ENCODE data around the gene RNF126.
"Not testable (repeated sequence)": the region's sequence is repeated elsewhere in the genome, so short reads cannot be mapped to it uniquely, and the experiment has no call there.

Gene RNF126

DNA sequence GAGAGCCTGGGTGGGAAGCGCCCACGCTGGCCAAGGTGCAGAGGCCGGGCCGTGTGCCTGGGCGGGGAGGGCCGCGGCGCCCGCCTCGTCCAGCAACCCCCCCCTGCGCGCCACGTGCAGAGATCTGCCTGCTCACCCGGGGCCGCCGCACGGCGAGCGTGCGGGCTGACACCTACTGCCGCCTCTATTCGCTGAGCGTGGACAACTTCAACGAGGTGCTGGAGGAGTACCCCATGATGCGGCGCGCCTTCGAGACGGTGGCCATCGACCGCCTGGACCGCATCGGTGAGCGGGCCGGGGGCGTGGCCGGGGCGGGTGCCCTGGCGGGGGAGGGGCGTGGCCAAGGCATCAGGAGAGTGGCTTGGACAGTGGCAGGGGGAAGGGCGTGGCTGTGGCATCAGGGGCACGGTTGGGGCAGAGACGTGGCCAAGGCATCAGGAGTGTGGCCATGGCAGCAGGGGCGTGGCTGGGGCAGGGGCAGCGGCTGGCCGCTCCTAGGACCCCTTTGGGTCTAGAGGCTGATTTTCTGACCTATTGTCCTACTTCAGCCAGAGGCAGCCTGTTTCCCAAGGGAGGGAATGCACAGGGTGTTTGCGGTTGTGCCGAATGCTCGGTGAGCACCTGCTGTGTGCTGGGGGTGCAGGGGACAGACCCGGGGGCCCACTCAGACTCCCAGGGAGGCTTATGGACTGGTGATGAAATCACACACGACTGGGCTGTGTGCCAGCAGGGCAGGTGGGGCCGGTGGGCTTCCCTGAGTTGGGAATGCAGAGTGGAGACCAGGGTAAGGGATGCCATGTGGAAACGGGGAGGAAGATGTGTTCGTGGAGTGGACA lies 49.1 kb downstream of the RNF126 start:
- no peak for DNase-seq (ENCODE audit: low read depth in 1 of 2, low spot score in 1 of 2)

DNA sequence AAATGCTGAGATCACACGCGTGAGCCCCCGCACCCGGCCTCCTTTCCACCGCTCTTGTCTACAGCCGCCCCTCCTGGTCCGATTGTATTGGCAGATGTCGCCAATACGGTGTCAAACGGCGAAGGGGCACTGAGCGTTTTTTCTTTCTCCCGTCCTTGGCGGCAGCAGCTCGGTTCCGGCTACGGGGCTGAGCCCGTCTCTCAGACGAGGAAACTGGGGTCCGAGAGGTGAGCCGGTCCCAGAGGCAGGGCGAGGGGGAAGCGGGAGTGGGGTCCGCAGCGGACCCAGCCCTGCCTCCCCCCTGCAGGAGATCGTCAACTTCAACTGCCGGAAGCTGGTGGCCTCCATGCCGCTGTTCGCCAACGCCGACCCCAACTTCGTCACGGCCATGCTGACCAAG lies 50.1 kb downstream of the RNF126 start:
- DNase-seq (ENCODE audit: low read depth in 1 of 2, low spot score in 1 of 2): no peak

DNA sequence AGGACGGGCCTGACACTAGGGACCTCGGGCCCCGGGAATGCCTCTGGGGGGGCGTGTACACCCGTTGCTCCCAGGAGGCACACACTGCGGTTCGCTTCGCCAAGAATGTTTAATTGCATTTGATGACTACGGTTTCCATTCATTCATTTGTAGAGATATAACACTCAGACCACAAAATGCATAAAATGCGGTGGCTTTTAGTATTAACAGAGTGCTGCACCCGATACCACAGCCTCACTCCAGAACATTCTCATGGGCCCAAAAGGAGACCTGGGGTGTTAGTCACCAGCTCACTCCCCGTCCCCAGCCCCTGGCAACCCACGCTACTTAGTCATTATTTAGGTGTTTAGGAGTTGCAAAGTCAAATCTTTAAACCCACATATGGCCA lies 51.5 kb downstream of the RNF126 start:
- peak; percentile 25 to 61 for DNase-seq (ENCODE audit: low read depth in 1 of 2, low spot score in 1 of 2)

DNA sequence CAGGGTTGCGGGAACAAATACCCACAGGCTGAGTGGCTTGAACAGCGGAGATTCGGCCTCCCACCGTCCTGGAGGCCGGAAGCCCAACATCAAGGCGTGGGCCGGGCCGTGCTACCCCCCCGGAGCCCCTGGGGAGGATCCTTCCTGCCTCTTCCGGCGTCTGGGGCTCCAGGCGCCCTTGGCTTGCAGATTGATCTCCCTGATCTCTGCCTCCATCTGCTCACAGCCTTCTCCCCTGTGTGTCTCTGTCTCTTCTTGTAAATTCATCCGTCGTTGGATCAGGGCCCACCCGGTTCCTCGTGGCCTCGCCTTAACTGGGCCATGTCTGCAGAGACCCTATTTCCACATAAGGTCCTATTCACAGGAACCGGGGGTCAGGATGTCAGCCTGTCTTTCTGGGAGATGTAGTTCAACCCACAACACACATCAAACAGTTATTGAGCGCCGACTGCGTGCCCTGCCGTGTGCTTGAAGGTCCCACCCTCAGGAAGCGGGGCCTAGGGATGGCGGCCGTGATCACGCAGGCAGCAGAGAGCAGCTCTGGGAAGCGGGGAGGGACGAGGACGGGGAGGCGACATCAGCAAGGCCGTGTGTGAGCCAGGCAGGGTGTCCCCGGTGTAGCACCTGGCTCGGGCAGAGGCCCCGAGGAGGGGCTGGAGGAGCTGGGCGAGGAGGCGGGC lies 52.1 kb downstream of the RNF126 start:
- DNase-seq (ENCODE audit: low read depth in 1 of 2, low spot score in 1 of 2): peak; percentile 30 to 39

GRCh38 chr19:610071-610800 lies 52.8 kb downstream of the RNF126 start:
- DNase-seq (ENCODE audit: low read depth in 1 of 2, low spot score in 1 of 2): no peak

- no peak for DNase-seq (ENCODE audit: low read depth in 1 of 2, low spot score in 1 of 2)
Measured at GRCh38 chr19:609004-609346, 54.0 kb downstream of the RNF126 start.

DNA sequence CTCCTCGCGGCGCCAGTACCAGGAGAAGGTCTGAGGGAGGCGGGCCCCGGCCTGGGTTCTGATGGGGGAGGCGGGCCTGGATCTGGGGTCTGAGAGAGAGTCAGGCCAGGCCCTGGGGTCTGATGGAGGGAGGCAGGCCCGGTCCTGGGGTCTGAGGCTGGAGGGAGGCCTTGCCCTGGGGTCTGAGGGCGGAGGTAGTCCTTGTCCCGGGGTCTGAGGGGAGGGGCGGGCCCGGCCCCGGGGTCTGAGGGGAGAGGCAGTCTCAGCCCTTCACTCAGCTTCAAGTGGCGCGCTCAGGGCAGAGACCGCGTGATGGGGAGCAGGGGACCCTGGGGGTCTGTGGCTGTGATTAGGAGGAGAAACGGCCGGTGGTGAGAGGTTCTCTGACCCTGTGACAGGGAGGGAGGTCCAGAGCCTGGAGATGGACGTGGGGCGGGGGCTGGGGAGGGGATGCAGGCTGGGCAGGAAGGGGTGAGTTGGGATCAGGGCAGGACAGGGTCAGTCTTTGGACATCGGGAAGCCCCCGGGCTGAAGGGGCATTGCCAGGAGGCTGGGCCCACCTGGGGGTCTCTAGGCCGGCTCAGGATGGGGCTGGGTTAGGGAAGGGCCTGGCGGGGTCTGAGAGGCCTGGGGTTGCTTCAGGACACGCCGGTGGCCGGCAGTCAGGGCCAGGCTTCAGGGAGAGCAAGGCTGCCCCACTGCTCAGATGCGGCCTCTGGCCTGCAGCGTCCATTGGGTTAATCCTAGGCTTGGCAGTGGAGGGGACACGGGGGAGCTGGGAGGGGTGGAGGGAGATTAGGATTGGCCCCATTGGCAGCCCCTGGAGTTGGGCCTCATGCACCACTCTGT lies 54.6 kb downstream of the RNF126 start:
- DNase-seq (ENCODE audit: low read depth in 1 of 2, low spot score in 1 of 2): no peak

GRCh38 chr19:607301-608154 lies 55.5 kb downstream of the RNF126 start:
- DNase-seq (ENCODE audit: low read depth in 1 of 2, low spot score in 1 of 2): no peak

GRCh38 chr19:605061-605971 lies 57.7 kb downstream of the RNF126 start:
- not testable (repeated sequence) for DNase-seq (ENCODE audit: low read depth in 1 of 2, low spot score in 1 of 2)

DNA sequence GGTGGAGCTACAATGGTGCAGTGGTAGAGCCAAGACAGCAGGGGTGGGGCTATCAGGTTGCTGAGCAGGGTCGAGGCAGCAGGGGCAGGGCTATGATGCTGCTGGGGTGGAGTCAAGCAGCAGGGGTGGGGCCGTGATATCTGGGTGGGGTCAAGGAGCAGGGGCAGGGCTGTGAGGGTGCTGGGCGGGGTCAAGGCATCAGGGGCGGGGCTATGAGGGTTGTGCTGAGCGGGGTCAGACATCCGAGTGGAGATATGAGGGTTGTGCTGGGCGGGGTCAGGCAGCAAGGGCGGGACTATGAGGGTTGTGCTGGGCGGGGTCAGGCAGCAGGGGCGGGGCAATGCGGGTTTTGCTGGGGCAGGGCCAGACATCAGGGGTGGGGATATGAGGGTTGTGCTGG lies 58.7 kb downstream of the RNF126 start:
- no peak for DNase-seq (ENCODE audit: low read depth in 1 of 2, low spot score in 1 of 2)

GRCh38 chr19:603779-604178 lies 59.2 kb downstream of the RNF126 start:
- DNase-seq (ENCODE audit: low read depth in 1 of 2, low spot score in 1 of 2): not testable (repeated sequence)

GRCh38 chr19:603302-603639 lies 59.7 kb downstream of the RNF126 start:
- not testable (repeated sequence) for DNase-seq (ENCODE audit: low read depth in 1 of 2, low spot score in 1 of 2)

GRCh38 chr19:602391-603301 lies 60.4 kb downstream of the RNF126 start:
- DNase-seq (ENCODE audit: low read depth in 1 of 2, low spot score in 1 of 2): no peak

GRCh38 chr19:601790-602189 lies 61.2 kb downstream of the RNF126 start:
- no peak for DNase-seq (ENCODE audit: low read depth in 1 of 2, low spot score in 1 of 2)

- DNase-seq (ENCODE audit: low read depth in 1 of 2, low spot score in 1 of 2): no peak
Measured at GRCh38 chr19:601310-601709, 61.7 kb downstream of the RNF126 start.

All from activated T-helper 1 cell treated with anti-CD3 and anti-CD28 coated beads, Interleukin-2, amount 50 U/mL, for 16 hours (primary cell).